ENCODE results near the gene TMEM184A. TPM values are rescaled to one million over a fixed set of nuclear protein-coding genes. Genes with fewer than 3 reads are reported as not detected.

Gene TMEM184A
- total RNA-seq, 6 experiments from 2014 or later, result 15.1 to 32.8 (median 26.7) TPM

DNA sequence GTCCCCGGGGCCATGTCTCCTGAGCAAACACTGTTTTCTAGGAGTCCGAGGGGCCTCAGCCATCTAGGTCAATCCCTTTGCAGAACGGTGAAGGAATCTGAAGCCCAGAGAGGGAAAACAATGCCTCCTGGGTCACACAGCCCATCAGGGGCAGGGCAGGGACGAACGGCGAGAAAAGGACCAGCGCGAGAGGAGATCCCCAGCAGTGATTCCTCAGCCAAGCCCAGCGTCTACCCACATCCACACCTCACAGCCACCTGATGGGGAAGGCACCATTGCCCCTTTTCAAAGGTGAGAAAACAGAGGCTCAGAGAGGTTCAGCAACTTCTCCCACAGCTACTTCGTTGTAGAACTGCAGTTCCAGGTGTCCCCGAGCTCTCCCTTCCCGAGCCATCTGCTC, 31.7 kb upstream of the TMEM184A start:
- 74% methylated on average over 6 of the region's 12 CpGs for WGBS (ENCODE audit: insufficient coverage, low coverage, low lambda C conversion rate, missing lambda C conversion rate)
- Histone ChIP-seq H3K9me3 (peaks cover 0 to 3% (median 0%) of the 10 kb centered on the region in 4 donors), H3K27me3 (no peaks in the 10 kb centered on the region), H3K36me3 (no peaks in the 10 kb centered on the region), H3K4me3 (no peak overlapping the region), H3K27ac (no peak overlapping the region), H3K4me1 (no peaks in the 10 kb centered on the region)
- DNase-seq (no peak), ATAC-seq (no peak)
- TF ChIP-seq, protein P1, sequence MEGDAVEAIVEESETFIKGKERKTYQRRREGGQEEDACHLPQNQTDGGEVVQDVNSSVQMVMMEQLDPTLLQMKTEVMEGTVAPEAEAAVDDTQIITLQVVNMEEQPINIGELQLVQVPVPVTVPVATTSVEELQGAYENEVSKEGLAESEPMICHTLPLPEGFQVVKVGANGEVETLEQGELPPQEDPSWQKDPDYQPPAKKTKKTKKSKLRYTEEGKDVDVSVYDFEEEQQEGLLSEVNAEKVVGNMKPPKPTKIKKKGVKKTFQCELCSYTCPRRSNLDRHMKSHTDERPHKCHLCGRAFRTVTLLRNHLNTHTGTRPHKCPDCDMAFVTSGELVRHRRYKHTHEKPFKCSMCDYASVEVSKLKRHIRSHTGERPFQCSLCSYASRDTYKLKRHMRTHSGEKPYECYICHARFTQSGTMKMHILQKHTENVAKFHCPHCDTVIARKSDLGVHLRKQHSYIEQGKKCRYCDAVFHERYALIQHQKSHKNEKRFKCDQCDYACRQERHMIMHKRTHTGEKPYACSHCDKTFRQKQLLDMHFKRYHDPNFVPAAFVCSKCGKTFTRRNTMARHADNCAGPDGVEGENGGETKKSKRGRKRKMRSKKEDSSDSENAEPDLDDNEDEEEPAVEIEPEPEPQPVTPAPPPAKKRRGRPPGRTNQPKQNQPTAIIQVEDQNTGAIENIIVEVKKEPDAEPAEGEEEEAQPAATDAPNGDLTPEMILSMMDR (IDR thresholded peaks at IDR 0.05), result no peak
- no peak for TF ChIP-seq POLR2A (IDR thresholded peaks at IDR 0.05)
- intact Hi-C loops (cut with DNase I), result loop anchor here (10.0 kb wide), 1 partner anchor 617 kb away; no protein-coding TSS in a partner anchor

DNA sequence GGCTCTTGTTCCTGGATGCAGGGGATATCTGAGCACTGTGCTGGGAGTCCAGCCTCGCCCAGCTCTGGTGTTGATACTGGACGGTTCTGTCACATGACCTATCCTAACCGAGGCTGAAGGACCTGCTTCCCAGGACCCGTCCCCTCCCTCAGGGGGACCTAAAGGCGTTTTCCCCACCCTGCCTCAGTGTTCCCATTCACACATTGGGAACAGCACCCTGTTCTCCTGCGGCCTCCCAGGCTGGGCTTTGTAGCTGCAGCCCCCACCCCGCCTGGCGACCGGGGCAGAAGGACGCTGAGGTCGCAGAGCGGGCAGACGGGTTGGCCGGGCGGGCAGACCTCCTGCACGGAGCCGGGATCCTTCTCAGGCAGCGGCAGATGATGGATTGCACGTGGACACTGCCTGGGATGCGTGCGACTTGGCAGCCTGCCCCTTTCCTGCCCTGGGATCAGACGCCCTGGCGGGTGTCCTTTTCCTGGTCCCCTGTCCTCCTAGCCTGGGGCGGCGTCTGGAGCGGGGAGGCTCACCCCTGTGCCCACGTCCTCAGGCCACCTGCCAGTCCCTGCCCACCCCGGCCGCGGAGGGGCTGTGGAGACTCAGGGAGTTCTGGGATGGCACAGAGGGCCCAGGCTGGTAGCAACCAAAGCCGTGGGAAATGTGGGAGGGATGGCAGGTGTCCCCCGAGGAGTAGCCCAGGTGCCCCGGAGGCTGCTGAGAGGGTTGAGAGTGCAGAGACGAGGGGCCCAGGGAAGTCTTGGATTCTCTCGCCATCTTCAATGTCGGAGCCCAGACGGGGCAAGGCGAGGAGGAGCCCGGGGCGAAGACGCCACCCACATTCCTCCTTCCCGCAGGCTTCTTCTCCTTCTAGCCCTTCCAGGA, 31.1 kb upstream of the TMEM184A start:
- DNase-seq (peak in 1 of 3 donors; percentile 65), ATAC-seq (peak; percentile 33 to 70 (median 62))
- intact Hi-C loops (cut with DNase I), result loop anchor here (10.0 kb wide), 1 partner anchor 618 kb away; no protein-coding TSS in a partner anchor
- TF ChIP-seq, protein P1 (IDR thresholded peaks at IDR 0.05), result no peak
- TF ChIP-seq POLR2A (IDR thresholded peaks at IDR 0.05), result no peak
- WGBS (ENCODE audit: insufficient coverage, low coverage, low lambda C conversion rate, missing lambda C conversion rate), result 86% methylated on average over 5 of the region's 42 CpGs
- Histone ChIP-seq H3K4me3 (no peak overlapping the region), H3K36me3 (no peaks in the 10 kb centered on the region), H3K9me3 (peaks cover 0 to 3% (median 0%) of the 10 kb centered on the region in 4 donors), H3K27me3 (no peaks in the 10 kb centered on the region), H3K27ac (no peak overlapping the region), H3K4me1 (no peaks in the 10 kb centered on the region)

DNA sequence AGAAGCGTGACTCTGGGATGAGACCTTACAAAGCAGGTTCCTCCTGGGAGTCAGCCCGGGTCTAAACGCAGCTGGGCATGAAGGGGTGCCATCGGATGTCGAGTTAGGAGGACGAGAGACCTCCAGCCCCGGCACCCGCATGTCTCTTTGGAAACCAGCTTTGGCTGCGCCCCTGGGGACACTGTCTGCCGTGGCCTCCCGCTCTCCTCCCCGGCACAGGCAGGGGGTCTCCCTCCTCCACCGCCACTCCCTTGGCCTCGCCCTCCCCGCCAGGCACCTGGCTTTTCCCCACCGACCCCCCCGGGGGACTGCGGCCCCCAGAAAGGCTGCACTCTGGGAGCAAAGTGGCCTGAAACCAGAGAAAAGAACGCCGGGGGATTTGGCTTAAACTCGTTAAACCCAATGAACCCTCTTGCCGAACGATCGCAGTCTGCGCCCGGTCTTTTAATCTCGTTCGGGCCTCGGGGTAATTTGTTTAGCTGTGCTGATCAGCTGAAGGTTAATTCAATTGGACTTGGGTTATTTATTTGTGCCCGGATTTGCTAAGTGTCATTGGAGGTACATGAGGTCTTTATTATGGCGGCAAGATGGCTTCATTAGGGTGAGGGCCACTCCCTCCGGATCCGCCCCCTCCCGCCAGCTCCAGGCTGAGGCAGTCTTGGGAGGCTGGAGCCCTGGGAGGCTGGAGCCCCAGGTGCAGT, 30.3 kb upstream of the TMEM184A start:
- intact Hi-C loops (cut with DNase I), result loop anchor here (10.0 kb wide), 1 partner anchor 619 kb away; no protein-coding TSS in a partner anchor
- H3K27me3 ChIP-seq, result no peaks in the 10 kb centered on the region
- no peak overlapping the region for H3K27ac ChIP-seq
- no peak for TF ChIP-seq POLR2A (IDR thresholded peaks at IDR 0.05)
- TF ChIP-seq, protein P1 (IDR thresholded peaks at IDR 0.05), result no peak
- H3K4me3 ChIP-seq, result no peak overlapping the region
- H3K4me1 ChIP-seq, result no peaks in the 10 kb centered on the region
- WGBS (ENCODE audit: insufficient coverage, low coverage, low lambda C conversion rate, missing lambda C conversion rate), result 92% methylated on average over 14 of the region's 34 CpGs
- H3K36me3 ChIP-seq, result no peaks in the 10 kb centered on the region
- ATAC-seq (no peak), DNase-seq (no peak)
- peaks cover 0 to 3% (median 0%) of the 10 kb centered on the region in 4 donors for H3K9me3 ChIP-seq

DNA sequence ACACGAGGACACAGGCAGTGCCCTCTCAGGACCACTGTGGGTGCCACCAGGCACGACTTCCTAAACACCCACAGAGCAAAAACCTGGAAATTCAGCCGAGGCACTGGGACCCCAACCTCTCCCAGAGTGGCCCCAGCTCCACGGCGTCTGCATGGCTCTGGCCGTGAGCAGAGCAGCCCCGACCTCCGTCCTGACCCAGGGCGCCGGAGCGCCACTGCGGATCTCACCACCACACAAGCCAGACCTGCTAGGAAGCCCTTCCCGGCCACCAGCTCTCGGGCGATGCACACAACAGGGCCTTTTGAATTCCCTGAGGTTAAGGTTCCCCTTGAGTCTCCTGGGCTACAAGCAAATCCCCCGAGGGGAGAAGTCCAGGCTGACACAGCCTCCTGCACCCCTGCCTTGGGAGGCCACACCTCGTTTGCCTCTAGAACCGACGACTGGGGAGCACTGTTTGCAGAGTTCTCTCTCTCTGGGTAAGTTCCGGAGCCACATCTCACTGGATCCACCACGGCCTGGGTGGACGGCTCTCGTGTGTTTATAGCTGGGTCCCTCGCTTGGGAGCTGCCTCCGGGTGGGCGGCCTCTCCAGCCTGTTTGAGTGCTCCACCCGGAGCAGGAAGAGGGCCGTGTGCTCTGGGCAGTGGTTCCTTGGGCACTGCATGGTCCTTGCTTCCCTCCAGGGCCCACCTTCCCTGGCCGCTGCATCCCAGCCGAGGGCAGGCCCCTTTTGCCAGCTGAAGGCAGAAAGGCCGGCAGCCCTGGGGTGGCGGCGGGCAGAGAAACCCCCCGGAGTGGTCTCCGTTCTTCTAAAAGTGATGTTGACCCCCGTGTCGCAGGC, 29.4 kb upstream of the TMEM184A start:
- no peak for DNase-seq
- no peak overlapping the region for H3K27ac ChIP-seq
- 73% methylated on average over 2 of the region's 37 CpGs for WGBS (ENCODE audit: insufficient coverage, low coverage, low lambda C conversion rate, missing lambda C conversion rate)
- ATAC-seq, result no peak
- no peaks in the 10 kb centered on the region for H3K27me3 ChIP-seq
- H3K9me3 ChIP-seq, result peaks cover 0 to 3% (median 0%) of the 10 kb centered on the region in 4 donors
- TF ChIP-seq, protein P1 (IDR thresholded peaks at IDR 0.05), result no peak
- TF ChIP-seq POLR2A (IDR thresholded peaks at IDR 0.05), result no peak
- H3K4me1 ChIP-seq, result no peaks in the 10 kb centered on the region
- no peak overlapping the region for H3K4me3 ChIP-seq
- intact Hi-C loops (cut with DNase I), result loop anchor here (10.0 kb wide), 1 partner anchor 619 kb away; no protein-coding TSS in a partner anchor
- H3K36me3 ChIP-seq, result no peaks in the 10 kb centered on the region
